Activated CD4-positive, alpha-beta T cell treated with anti-CD3 and anti-CD28 coated beads, Interleukin-2, amount 50 U/mL, for 16 hours (primary cell): ENCODE measurements around the gene TNS3.
A peak's percentile ranks its signal among the peaks of the same experiment; 100 is the strongest.

Source experiments
- DNase-seq: peaks from one replicate; pipeline ENCODE4 v3.0.0-alpha.2; 2020

TNS3 gene

DNA sequence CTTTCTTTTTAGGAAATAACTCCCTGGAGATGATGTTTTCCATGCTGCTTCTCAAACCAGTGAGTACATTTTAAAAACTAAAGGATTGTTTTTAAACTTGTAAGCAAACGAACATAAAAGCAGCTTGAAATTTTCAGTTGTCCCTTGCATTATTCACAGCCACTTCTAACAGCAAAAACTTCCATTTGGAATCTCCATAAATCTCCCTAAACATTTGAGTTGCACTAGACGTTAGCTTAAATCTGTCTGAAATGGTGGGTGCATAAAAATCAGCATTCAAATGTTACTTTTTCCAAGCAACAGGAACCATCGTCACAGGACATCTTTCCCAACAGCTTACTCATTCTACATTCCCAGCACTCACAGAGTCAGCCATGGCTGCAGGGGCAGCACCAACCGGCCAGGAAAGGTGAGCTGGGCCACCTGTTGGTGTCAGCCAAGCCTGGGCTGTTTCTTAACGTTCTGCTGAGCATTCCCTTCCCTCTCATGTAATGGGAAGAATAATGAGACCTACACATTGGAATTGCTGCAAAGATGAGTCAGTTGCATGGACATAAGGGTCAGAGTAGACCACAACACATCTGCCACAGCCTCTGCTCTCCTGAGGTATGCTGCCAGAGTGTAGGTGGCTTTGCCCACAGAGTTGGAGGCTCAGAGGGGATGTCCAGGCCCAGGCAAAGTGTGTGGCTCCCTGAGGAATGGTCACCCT, 163.2 kb downstream of the TNS3 start:
- DNase-seq, result no peak

DNA sequence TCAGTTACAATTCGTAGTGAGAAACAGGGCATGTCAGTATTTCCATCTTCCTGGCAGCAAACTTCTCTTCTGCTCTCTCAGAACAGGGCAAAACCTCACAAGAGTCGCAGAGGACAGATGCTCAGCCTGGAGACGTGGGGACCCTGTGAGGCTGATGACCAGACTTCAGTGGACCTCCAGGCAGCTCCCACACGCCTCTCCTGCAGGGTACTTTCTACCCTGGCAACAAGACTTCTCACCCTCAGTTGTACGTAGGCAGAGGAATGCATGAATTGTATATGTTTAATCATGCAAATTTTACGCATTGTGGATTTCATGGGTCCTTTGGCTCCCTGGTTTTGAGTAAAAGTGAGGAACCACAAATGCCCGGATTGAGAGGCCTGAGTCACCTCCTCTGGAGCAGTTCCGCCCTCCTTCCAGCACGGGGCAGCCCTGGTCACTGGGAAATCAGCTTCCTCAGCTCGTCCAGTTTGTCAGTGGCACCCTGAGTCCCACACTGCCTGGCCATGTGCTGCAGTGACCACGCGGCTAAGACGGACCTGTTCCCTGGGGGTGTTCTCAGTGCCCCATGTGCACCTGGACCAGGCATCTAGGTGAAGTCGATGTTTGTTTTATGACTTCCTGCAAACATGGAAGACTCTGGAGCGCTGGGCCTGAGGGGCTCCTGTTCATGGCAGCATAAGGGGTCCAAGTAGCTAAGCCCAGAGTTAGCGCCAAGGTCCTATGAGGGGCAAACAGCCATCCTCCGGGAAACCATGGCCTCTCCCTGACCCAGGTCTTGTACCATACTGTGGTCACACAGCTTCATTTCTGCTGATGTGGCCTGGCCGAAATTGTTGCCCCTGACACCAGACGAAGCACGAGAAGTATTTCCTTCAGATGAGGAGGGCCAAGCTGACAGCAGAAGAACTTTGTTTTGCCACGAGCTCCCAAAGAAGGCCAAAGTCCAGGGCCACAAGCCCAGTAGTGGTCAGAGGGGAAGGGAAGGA, 165.1 kb downstream of the TNS3 start:
- no peak for DNase-seq

DNA sequence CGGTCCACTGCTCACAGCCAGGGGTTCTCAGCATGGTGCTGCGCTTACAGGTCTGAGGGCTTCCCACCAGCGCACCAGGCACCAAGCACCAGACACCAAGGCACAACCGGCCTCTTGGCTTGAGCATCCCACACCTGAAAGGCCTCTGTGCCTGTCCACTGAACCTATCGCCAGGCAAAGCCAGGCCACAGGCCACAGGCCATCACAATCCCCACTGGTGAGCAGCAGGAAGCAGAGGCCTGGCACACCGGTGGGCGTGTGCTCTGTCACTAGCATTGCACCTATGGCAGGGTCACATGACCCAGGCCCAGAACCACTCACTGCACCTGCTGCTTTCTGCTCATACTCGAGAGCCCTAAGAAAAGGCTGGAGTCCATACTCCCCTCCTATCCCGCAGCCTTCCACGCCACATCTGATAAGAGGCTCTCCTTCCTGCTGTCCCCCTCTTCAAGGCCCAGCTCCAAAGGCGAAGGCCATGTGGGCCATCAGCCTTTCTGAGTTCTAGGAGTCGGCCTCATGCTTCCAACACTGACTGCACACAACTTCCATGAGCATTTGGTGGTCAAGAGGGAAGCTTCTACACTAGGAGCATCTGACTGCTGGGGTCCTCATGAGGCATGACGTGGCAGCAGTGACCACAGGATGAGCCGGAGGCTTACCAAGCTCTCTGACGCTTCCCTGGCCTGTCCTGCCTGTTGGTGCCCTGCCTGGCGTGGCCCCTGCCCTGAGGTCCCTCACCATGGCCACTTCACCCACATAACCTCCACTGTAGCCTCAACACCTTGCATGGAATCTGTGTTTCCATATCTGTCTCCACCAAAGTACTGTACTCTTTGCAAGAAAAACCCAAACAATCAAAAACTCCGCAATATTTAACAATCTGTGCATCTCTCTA, 166.3 kb downstream of the TNS3 start:
- no peak for DNase-seq

DNA sequence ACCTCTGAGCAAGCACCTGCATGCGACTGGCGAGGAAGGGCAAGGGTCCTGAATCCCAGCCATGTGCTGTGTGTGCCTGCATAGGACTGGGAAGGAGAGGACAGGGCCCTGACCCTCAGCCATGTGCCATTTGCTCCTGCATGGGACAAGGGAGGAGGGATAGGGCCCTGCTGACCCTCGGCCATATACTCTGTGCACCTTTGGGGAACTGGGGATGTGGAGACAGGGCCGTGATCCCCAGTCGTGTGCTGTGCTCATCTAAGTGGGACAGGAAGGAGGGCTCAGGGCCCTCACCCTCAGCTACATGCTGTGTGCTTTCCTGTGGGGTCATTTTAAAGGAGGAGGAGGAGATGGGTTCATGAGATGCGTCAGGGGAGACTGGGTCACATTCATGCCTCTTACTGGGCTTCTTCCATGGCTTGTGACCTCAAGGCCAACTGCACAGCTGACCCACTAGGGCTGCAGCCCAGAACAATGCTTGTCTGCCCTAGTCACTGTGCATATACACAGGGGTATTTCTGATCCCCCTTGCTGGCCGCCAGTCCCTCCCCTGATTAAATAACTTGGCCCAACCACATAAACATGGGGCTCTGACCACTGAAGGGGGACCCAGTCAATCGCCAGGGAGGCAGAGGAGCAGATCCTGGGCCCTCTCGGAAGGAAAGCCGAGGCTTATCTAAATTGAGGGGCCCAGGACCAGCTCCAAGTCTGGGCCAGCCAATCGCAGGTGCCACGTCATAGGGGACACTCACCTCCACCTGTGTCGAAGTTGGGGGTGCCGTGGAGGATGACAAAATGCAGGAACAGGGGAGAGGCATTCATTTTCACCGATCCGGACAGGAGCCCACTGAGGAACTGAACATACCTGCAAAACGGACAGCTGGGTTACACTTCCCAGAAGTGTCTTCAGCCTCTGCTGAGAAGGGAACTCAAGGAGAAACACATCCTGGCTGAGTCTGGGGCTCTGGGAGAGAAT, 167.3 kb downstream of the TNS3 start:
- DNase-seq, result no peak

DNA sequence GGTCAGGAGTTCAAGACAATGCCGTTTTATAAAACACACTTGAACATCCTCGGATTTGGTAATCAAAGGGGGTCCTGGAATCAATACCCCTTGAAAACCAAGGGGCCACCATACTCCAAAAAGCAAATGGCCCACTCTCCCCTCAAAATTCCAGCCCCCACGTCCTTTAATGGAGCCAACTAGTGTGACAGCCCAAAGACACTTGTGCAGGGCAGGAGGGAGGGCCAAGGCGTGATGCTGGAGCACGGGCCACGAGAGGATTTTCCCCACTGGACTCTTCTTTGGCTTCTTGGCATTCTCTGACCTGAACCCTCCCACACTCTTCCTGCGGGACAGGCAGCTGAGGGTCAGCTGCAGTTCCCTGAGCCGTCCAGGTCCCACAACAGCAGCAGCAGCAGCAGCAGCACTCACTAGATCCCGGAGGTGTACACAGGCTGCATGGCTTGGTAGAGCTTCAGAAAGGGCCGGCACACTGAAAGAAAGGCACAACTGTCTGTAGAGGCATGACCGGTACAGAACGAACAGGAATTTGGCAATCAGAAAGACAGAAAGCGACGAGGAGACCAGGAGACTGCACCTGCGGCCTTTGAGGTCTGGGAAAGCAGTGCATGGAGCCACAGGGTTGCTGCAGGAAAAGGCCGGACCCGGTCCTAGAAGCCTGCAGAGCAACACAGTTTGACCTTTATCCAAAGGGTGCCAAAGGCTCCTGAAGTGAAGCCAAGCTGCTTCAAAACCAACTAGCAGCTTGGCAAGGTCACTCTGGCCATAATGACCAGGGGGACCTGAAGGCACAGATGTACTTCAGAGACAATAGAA, 168.2 kb downstream of the TNS3 start:
- no peak for DNase-seq

DNA sequence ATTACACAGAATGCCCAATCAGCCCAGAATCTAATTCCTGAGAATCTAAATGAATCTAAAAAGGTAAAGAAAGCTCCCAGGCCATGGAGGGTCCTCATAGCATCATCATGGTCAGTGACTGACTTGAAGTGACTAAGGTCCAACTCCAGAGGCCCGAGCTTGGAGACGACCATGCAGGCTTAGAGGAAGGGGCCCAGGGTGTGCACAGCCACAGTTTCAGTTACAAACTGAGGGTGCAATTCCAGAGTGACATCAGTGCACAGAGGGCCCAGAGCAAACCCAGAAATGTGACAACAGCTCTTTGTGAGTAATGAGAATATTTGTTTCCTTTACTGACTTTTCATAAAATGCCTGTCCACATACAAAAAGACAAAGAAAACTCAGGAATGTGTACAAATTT, 170.0 kb downstream of the TNS3 start:
- no peak for DNase-seq

DNA sequence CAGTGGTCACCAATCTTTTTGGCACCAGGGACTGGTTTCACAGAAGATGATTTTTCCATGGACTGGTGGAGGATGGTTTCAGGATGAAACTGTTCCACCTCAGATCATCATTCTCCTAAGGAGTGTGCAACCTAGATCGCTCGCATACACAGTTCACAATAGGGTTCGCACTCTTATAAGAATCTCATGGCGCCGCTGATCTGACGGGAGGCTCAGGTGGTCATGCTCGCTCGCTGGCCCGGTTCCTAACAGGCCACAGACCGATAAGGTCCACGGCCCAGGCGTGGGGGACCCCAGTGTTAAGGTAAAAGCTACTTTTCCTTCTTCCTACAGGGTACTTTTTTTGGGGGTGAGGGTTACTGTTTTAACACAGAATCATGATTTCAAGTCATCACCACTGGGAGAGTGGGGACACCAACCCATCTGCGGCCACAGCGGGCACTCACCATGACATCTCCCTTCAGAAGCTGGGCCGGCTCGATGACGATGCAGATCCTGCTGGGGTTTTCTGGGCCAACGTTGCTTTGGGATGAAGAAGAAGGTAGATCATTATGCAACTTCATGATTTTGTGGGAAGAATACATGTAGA, 170.5 kb downstream of the TNS3 start:
- DNase-seq, result no peak

DNA sequence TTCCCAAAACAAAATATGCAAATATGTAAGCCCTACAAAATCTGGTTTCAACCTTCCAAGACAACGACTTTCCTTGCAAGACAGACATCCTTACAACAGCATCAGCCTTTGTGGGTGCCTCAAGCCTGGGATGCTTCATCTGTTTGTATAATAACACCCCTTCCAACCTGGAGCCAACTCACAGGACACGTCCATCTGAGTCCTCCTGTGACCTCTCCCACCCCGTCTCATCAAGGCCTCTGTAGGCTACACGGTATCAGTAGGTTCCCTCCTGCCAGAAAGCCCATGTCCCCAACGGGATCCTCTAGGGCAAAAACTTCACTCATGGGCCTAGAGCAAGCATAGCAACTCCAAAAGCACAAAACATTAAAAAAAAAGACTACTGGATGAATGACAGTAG, 173.2 kb downstream of the TNS3 start:
- DNase-seq, result no peak

DNA sequence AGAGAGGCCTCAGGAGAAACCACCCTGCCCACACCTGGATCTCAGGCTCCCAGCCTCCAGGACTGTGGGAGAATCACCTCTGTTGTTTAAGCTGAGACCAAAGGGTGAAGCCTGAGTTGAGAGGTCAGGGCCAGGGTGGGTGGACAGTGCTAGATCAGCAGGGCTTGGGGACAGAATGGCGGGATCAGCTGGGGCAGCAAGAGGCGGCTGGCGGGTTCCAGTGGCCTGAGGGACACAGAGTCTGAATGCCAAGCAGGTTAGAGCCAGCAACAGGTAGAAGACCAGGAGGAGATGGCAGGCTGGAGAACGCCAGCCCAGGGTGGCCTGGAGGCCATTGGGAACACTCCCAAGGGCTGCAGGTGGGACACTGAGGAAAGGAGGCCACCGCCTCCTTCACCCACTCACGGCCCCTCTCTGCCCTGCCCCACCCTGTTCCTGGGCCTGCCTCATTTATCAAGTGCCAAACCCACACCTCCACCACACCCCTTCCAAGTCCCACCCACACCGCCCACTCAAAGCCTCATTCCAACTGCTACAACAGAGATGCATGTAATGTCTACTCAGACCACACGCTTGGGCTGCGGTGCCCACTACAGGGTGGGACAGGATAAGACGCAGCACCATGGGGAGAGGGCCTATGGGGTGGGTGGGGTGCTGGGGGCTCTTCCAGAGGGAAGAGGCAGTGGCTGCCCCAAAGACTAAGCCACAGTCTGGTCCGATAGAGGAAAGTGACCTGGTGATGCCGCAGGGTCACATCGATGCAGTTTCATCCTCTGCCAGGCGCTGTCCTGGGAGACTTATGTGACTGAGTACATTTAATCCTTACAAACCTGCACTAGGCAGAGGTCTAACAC, 173.9 kb downstream of the TNS3 start:
- DNase-seq, result no peak

DNA sequence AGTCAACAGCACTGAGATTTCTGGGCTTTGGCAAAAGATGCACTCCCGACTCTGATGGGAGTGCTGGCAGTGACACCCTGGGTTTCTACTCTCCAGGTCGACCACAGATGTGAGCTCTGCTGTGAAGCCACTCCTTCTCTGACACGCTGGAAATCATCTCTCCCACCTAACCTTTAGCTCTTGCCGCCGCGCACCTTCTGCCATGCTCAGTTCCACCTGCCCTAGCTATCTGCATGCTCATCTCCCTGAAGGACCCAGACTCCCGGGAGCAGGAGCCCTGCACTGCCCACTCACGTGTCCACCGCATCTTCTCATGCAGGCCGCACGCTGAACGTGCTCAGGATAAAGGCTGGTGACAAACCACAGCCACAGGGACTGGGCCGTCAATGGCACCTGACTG, 174.8 kb downstream of the TNS3 start:
- DNase-seq, result no peak

DNA sequence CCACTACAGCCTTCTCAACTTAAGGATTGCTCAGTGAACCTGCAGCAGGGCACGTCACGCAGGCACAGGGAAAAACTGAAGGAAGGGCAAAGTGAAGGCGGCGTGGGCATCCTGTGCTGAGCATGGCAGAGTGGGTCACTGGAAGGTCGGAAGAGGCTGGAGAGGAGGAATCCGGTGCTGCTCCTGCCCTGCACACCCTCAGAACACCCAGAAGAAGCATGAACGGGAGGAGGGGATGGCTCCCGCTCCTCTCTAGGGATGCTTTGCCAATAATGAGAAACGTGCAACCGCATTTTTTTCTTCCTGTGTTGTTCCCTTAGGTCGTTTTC, 175.1 kb downstream of the TNS3 start:
- DNase-seq, result no peak

DNA sequence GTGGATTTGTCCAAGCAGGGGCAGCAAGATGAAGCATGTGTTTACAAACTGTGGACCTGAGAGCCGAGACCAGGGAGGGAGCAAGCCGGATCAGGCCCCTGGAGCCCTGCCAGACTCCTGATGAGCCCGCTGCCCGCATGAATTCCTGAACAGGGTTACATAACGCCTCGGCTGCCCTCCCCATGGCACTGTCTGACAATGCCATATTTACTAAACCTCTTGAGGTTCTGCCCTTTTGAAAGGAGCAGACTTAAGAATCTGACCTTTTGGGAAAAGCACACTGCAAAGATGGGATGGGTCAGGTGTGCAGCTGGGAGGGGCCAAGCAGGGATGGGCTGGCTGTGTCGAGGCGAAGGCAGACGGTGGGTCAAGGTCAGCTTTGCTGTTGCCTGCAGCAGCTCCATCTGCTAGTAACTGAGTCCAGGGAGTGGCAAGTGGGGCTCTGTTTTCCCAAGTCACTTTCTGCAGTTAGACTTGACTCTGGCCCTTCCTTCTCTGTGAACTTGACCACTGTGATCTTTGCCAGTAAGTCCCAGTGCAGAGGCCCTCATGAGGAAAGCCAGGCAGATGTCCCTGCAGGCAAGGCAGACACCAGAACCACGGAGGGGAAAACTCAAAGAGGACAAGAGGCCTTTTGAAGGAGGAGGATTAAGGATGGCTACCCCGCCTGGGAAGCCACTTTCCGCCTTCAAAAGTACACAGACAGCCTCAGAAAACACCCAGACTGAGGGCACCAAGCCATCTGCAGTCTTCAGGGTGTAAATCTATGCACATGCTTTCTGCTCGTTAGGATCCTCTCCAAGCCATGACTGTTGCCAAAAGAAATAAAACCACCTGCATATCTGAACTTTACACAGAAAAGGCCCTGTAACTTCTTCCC, 175.8 kb downstream of the TNS3 start:
- no peak for DNase-seq

DNA sequence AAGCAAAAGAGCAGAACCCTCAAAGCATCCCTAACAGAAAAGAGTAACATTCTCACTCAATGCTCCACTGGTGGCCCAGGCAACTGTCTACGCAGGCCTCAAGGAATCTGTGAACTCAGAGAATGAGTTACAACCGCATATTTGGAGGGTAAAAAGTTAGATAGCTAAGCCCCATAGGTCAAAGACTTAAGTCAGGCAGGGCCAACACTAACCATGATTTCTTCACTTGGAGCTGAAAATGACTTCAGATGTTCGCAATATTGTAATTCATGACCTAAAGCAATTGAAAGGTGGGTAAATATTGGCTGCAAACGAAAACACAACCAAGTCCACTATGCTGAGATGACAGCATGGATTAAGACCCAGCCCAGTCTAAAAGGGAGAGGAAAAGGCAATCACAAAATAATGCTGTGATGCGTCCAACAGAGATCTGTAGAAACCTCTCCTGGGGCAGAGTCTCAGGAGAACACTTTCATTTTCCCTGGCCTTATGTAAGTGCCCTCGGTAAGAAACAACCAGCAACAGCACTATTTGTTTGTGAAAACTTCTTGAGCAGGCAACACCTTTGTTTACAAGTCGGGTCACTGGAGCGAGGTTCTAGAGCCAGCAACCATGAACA, 176.5 kb downstream of the TNS3 start:
- DNase-seq, result no peak

DNA sequence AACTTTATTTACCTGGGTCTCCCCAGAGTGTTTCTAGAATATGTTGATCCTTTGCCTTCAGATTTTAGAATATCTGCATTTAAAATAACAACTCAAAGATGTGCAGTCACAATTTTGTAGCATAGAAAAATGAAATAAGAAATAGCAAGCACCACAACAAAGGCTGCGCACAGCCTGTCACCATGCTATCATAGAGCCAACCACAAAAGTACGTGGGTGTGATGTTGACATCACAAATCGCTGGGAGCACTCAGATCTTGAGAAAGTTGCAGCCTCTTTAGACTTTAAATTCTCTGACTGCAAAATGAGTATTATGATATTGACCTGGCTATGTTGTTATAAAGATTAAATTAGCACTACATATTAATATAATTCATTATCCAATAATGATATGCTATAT, 177.9 kb downstream of the TNS3 start:
- DNase-seq, result peak; percentile 1

DNA sequence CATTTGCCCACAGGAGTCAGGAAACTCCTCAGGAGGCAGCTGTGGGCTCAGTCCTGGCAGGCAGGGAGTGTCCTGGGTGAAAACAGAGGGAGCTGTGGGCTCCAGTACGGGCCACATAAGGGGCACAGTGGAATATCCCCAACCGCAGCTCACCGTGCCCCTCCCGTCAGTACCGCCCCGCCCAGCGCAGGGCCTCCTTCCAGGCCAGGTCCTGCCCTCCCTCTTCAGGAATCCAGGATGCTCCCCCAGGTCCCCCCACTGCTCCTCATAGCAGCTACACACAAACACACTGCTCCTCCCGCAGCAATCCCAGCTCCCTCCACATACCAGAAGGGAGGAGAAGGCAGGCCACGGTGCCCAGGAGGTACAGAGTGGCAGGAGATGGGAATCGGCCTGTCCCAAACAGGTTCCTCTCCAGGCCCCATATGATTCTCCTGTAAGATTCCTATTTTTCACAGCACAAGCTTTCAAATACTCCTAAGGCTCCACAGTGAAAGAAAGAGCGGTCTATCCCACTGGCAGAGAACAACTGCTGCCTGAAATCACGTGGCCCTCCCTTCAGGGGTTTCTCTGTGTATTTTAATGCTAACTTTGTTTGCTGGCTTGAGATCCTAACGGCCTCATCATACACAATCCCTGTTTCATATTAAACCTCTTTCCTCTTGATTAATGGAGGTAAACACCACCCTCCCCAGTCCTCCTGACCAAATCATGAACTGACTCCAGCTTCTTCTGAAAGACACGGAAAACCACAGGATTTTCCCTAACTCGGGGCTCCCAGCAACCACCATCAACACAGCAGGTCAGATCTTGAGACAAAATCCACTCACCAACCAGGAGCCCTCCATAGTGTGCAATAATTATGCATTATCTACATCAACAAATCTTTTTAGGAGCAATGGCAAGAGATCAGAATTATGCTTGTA, 178.7 kb downstream of the TNS3 start:
- DNase-seq, result no peak

DNA sequence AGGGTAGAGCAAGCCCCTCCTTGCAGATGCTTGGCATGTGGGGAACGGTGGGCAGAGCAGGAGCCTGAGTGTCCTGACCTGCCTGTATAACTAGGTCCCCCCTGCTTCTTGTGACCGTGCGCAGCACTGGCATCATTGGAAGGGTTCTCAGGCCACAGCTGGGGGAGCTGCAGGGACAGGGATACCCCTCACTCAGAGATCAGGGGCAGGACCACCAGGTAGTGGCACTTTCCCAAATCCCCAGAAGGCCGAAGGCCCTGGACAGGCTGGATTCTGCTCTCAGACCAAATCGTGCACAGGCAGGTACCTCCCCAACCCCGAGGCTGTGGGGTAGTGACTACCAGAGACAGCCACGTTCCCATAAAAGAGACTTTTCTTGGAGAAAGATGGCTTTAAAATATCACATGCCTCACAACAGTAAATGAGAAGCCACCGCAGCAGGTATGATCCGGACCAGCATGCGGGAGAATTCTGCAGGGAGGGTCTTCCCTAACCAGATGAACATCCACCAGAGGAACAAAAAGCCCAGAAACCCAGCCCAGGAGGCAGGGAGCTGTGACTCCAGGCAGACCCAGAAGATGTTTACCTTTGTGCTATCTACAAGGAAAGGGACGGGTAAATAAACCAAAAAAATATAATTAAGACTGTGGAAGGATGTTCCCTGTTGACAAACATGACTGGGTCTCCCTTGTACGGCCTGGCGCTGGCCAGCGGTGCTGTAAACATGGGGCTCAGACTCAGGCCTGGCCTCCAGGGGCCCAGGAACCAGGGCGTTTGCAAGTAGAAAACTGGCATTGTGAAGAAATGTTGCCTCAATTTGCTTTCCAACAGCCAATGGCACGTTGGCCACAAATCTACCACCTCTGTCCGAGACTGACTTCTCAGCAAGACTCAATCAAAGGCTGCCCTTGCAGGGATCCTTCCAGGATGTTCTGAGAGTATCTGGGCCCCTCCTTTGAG, 180.0 kb downstream of the TNS3 start:
- DNase-seq, result no peak
